Ishikawa (cell line): ENCODE results near the gene IL17RA.

Experiments used
- EGR1 ChIP-seq: IDR thresholded peaks from 2 replicates; pipeline ENCODE4 v1.6.1; 2012
- EP300 ChIP-seq: IDR thresholded peaks from 2 replicates; pipeline ENCODE4 v1.6.1; 2012; ENCODE audit warnings: borderline replicate concordance
- MAX ChIP-seq: IDR thresholded peaks from 2 replicates; pipeline ENCODE4 v1.6.1; 2012
- TF ChIP-seq, protein P1 (sequence below): IDR thresholded peaks from 2 replicates; pipeline ENCODE4 v1.6.1; 2012; ENCODE audit warnings: low read depth, mild to moderate bottlenecking

- TF ChIP-seq EP300, result no peak
- TF ChIP-seq EGR1, result no peak
- no peak for TF ChIP-seq MAX
- TF ChIP-seq, protein P1, sequence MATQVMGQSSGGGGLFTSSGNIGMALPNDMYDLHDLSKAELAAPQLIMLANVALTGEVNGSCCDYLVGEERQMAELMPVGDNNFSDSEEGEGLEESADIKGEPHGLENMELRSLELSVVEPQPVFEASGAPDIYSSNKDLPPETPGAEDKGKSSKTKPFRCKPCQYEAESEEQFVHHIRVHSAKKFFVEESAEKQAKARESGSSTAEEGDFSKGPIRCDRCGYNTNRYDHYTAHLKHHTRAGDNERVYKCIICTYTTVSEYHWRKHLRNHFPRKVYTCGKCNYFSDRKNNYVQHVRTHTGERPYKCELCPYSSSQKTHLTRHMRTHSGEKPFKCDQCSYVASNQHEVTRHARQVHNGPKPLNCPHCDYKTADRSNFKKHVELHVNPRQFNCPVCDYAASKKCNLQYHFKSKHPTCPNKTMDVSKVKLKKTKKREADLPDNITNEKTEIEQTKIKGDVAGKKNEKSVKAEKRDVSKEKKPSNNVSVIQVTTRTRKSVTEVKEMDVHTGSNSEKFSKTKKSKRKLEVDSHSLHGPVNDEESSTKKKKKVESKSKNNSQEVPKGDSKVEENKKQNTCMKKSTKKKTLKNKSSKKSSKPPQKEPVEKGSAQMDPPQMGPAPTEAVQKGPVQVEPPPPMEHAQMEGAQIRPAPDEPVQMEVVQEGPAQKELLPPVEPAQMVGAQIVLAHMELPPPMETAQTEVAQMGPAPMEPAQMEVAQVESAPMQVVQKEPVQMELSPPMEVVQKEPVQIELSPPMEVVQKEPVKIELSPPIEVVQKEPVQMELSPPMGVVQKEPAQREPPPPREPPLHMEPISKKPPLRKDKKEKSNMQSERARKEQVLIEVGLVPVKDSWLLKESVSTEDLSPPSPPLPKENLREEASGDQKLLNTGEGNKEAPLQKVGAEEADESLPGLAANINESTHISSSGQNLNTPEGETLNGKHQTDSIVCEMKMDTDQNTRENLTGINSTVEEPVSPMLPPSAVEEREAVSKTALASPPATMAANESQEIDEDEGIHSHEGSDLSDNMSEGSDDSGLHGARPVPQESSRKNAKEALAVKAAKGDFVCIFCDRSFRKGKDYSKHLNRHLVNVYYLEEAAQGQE, result no peak
These were observed 20.2 kb upstream of the IL17RA start for GRCh38 chr22:17064498-17065100.
